Glomerular visceral epithelial cell (primary cell): ENCODE data around the gene GIGYF1.

Source experiments
- DNase-seq: peaks from one replicate; pipeline ENCODE4 v3.0.0-alpha.2; 2016; ENCODE audit errors: extremely low spot score

GIGYF1 gene

DNA sequence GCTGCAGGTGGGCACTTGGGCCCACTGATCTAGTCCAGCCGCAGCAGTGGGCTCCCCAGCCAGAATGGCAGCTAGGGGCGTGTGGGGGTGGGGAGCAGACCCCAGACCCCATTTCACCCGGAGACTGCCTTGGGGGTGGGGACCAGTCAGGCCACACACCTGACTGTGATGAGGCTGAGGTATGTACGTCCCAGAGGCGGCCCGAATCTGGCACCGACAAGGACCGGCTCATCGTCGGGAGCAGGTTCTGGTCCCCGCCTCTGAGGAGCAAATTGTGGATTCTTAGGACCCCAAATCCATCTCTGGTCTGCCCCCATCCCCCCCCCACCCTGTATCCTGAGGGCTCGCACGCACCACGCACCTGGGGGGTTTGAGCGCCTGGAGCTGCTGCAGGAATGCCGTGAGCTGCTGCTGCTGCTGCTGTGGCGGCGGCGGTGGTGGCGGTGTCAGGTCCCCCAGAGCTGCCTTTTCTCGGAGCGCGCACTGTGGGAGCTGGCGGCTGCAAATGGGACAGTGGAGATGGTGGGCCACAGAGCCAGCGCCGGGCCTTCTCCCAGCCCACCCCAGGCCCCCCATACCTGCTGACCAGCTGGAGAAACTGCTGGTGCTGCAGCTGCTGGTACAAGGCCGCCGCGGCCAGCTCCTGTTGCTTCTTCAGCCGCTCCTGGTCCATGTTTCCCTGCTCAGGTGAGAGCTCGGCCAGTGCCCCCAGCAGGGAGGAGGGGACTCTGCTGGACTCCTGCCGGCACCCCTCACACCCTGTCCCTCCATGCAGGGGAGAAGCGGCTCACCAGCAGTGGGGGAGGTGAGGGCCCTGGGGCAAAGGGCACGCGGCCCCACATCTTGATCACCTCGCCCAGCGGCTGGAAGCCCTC, 10.2 kb downstream of the GIGYF1 start:
- DNase-seq: no peak

GRCh38 chr7:100682991-100683658, 10.9 kb downstream of the GIGYF1 start:
- DNase-seq: no peak

- no peak for DNase-seq
These were observed 11.8 kb downstream of the GIGYF1 start for GRCh38 chr7:100682228-100682741.

DNA sequence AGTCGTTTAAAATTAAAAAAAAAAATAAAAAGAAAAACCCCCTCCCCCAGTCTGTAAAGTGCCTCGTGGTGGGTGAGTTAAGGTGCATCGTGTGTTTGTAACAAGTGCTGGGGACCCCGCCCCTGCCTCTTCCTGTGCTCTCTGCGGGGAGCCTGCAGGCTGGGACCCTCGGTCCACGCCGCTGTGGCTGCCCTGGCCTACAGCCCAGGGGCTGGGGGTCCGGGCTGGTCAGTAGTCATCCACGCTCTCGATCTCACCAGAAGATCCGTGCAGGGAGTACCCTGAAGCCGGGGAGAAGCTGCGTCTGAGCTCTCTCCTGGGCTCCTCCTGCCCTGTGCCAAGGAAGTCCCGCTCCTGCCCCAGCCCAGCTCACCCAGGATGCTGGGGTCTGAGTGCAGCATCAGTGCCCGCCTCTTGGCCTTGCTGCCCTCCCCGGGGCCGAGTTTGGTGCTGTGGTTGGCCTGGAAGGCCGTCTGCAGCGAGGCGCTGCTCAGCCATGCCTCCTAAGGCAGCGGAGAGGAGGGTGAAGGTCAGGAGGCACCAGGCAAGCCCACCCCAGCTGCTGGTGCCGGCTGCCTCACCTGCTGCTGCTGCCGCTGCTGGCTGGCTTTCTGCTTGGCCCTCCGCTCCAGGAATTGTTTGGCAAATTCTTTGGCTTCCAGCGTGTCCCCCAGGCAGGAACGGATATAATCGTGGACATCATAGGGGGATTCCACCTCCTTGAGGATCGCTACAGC, 12.4 kb downstream of the GIGYF1 start:
- DNase-seq: no peak

DNA sequence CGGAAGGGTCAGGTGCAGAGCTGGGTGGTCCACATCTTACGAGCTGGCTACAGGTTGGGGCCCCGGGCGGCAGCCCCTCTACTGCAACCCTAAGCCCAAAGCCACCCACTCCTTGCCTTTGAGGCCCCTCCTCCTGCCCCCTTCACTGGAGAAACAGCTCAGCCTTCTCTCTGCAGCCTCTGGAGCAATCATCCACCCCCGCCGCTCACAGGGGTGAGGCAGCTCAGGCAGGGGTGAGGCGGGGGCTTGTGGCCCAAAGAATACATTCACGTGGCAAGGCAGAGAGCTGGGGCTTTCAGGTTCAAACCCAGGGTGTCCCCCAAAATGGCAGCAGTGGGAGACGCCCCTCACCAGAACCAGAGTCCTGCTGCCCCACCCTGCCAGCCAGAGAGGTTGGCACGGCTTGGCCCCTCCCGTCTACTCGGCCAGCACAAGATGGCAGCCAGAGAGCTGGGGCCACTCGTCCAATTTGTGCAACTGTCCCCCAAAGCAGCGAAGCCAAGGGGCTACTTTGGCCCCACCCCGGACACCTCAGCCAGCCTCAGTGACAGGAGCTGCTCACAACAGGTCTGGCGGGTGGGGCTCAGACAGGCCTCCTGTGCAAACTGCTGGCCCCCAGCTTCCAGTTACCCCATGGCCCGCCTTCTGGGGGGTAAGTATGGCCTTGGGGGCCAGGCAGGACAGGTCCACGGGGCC, 13.3 kb downstream of the GIGYF1 start:
- no peak for DNase-seq

- DNase-seq: no peak
These were observed 14.0 kb downstream of the GIGYF1 start for GRCh38 chr7:100679927-100680575.

- no peak for DNase-seq
These were observed 14.7 kb downstream of the GIGYF1 start for GRCh38 chr7:100679129-100679926.

- DNase-seq: no peak
These were observed 15.6 kb downstream of the GIGYF1 start for GRCh38 chr7:100678291-100678984.

DNA sequence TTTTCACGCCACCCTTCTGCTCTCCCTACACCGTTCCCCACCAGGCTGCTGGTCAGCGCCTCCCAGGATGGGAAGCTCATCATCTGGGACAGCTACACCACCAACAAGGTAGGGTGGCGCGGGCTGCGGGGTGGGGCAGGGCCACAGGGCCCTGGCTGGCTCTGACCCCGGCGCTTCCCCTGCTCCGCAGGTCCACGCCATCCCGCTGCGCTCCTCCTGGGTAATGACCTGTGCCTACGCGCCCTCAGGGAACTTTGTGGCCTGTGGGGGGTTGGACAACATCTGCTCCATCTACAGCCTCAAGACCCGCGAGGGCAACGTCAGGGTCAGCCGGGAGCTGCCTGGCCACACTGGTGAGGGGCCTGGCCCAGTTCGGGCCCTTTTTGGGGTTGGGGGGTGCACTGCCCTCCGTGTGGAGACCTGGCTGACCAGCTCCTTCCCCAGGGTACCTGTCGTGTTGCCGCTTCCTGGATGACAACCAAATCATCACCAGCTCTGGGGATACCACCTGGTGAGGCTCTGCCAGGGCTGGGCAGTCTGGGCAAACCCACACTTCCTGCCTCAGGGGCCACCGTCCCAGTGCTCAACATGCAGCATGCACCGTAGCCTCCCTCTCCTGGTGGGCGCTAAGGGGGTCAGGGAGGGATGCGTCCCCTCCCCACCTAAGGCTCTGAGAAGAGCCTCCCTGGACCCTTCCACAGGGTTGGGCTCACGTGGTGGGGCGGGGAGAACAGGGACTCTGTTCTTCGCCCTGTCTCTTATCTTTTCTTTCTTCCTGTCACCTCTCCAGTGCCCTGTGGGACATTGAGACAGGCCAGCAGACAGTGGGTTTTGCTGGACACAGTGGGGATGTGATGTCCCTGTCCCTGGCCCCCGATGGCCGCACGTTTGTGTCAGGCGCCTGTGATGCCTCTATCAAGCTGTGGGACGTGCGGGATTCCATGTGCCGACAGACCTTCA, 16.5 kb downstream of the GIGYF1 start:
- no peak for DNase-seq

GRCh38 chr7:100676501-100677306, 17.3 kb downstream of the GIGYF1 start:
- DNase-seq: no peak

GRCh38 chr7:100675581-100676350, 18.3 kb downstream of the GIGYF1 start:
- peak; percentile 76 for DNase-seq

DNA sequence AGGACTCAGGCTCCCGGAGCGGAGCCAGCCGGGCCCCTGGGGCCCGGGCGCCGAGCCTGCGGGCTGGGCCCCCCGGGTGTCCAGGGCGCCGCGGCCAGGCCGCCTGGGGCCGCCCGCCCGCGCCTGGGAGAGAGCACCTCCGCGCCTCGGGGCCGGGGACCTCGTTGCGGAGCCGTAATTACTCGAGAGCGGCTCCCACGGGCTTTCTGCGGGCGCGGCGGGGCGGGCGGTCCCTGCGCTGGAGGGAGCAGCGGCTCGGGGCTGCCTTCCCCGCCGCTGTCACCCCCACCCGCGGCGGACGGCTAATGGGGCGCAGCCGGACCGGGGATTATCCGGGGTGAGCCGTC, 19.0 kb downstream of the GIGYF1 start:
- no peak for DNase-seq

- no peak for DNase-seq
These were observed 19.5 kb downstream of the GIGYF1 start for GRCh38 chr7:100674411-100675104.

GRCh38 chr7:100673942-100674410, 20.1 kb downstream of the GIGYF1 start:
- DNase-seq: no peak

DNA sequence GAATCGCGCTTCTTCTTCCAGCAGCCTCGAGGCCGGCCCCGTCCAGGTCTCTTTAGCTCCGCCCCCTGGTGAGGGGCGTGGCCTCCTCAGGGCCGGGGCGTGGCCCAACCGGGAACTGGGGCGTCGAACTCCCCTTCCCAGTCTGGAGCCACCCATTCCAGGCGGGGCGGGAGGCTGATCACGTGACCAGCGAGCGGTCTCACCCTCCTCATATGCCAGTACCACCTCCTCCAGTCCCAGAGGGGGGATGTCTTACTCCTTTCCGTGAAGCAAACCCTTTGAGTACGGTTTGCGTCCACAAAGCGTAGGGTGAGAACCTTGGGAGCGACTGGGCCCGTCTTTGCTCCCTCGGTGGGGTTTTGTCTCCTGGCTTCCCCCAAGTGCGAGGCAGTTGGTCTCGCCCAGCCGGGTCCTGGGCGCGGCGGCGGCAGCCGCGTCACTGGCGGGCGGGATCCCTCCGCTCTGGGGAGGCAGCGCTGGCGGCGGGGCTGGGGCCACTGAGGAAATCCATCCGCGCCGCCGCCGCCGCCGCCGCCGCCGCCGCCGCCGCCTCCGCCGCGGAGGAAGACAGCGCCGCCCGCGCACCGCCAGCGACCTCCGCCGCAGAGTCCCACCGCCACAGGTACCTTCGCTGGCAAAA, 20.6 kb downstream of the GIGYF1 start, which contains the start of gene GNB2:
GNB2 (plus strand) TSS at position 439 of the 640 bp plus-strand sequence. CDS start 2,526 bp downstream, outside the sequence.
- peak; percentile 98 for DNase-seq
